ENCODE results near the gene LDLRAP1. TPM values are rescaled to one million over a fixed set of nuclear protein-coding genes. Genes with fewer than 3 reads are reported as not detected.
"Not testable (repeated sequence)": the region's sequence is repeated elsewhere in the genome, so short reads cannot be mapped to it uniquely, and the experiment has no call there.

LDLRAP1 gene
- total and polyA plus RNA-seq, 11 donors, result 9.0 to 17.4 (median 13.3) TPM

- H3K27ac ChIP-seq; H3K27me3 ChIP-seq; intact Hi-C loops (cut with DNase I); H3K4me3 ChIP-seq; H3K9me3 ChIP-seq; H3K36me3 ChIP-seq; ATAC-seq; DNase-seq; H3K4me1 ChIP-seq: not testable (repeated sequence)
- 91 to 93% (median 91%) methylated on average over 3 to 47 of the region's 55 CpGs; no CpG with 5 or more reads in 1 of the 4 donors for WGBS, 4 donors
Measured at GRCh38 chr1:25603779-25604538, 60.6 kb downstream of the LDLRAP1 start.

GRCh38 chr1:25607123-25607522, 63.7 kb downstream of the LDLRAP1 start:
- DNase-seq, result no peak
- intact Hi-C loops (cut with DNase I), result loop anchor here in 5 of 10 donors (2.0 to 5.0 kb wide), 4 partner anchors 55 to 205 kb away; no protein-coding TSS in a partner anchor
- Histone ChIP-seq H3K27ac (no peak overlapping the region), H3K4me3 (no peak overlapping the region), H3K4me1 (peaks cover 0 to 11% (median 0%) of the 10 kb centered on the region in 12 donors), H3K36me3 (no peaks in the 10 kb centered on the region), H3K27me3 (no peaks in the 10 kb centered on the region), H3K9me3 (no peaks in the 10 kb centered on the region)
- 94 to 96% (median 95%) methylated on average over 5 of the region's 5 CpGs for WGBS, 4 donors
- ATAC-seq, result no peak
- TF ChIP-seq POLR2A (IDR thresholded peaks at IDR 0.05) (no peak), CTCF (IDR thresholded peaks at IDR 0.05) (no peak)

GRCh38 chr1:25608488-25609178, 65.2 kb downstream of the LDLRAP1 start:
- H3K27me3 ChIP-seq, result no peaks in the 10 kb centered on the region
- intact Hi-C loops (cut with DNase I), result loop anchor here in 8 of 10 donors (1.0 to 5.0 kb wide), 6 partner anchors 56 to 204 kb away; no protein-coding TSS in a partner anchor
- 16 to 25% (median 19%) methylated on average over 15 of the region's 15 CpGs for WGBS, 4 donors
- peak overlapping the region in 1 of 12 donors; percentile 32 for H3K27ac ChIP-seq
- DNase-seq (peak; percentile 86 to 92 (median 88)), ATAC-seq (peak; percentile 74 to 96 (median 90))
- H3K9me3 ChIP-seq, result no peaks in the 10 kb centered on the region
- H3K4me1 ChIP-seq, result peaks cover 0 to 11% (median 0%) of the 10 kb centered on the region in 12 donors
- peak overlapping the region in 7 of 12 donors; percentile 13 to 34 (median 29) for H3K4me3 ChIP-seq
- H3K36me3 ChIP-seq, result no peaks in the 10 kb centered on the region
- TF ChIP-seq POLR2A (IDR thresholded peaks at IDR 0.05), result no peak
- TF ChIP-seq CTCF (IDR thresholded peaks at IDR 0.05), result peak; percentile 58 to 90 (median 79)

- no peak for ATAC-seq
- intact Hi-C loops (cut with DNase I), result loop anchor here in 9 of 10 donors (2.0 to 10.0 kb wide), 9 partner anchors 58 to 202 kb away; partner anchors contain the start of gene RHCE (in 1 of the 9)
- 61 to 70% (median 67%) methylated on average over 6 of the region's 6 CpGs for WGBS, 4 donors
- peak overlapping the region in 1 of 12 donors; percentile 11 for H3K27ac ChIP-seq
- no peaks in the 10 kb centered on the region for H3K36me3 ChIP-seq
- TF ChIP-seq POLR2A (IDR thresholded peaks at IDR 0.05) (no peak), CTCF (IDR thresholded peaks at IDR 0.05) (no peak)
- peaks cover 0 to 11% (median 0%) of the 10 kb centered on the region in 12 donors for H3K4me1 ChIP-seq
- H3K4me3 ChIP-seq, result no peak overlapping the region
- H3K9me3 ChIP-seq, result no peaks in the 10 kb centered on the region
- no peak for DNase-seq
- H3K27me3 ChIP-seq, result no peaks in the 10 kb centered on the region
Measured at GRCh38 chr1:25609921-25610320, 66.5 kb downstream of the LDLRAP1 start.

Data from heart left ventricle (tissue), 16 donors.